ENCODE data around the gene MYOG. TPM values are rescaled to one million over a fixed set of nuclear protein-coding genes. Genes with fewer than 3 reads are reported as not detected.

Gene MYOG
- total and polyA plus RNA-seq, 10 of the 15 experiments (the other 5 are each of a cell fraction or from before 2014, with no cell fraction given) = not detected

GRCh38 chr1:203133970-203134725 is 48.3 kb upstream of the MYOG start:
- Histone ChIP-seq H3K4me3 (no peak overlapping the region), H3K9ac (ENCODE audit: control insufficient read depth, insufficient read depth, low read length) (no peak overlapping the region), H4K20me1 (ENCODE audit: control insufficient read depth, insufficient read depth) (no peaks in the 10 kb centered on the region), H2AFZ (ENCODE audit: control insufficient read depth, low read depth, low read length) (no peak overlapping the region), H3K36me3 (ENCODE audit: control insufficient read depth in 2 of 2, insufficient read depth in 2 of 2, low read length in 1 of 2) (no peaks in the 10 kb centered on the region), H3K4me2 (ENCODE audit: control insufficient read depth, insufficient read depth) (no peak overlapping the region), H3K27me3 (replicated peaks in 1 of 2; ENCODE audit: control insufficient read depth in 2 of 2, insufficient read depth in 2 of 2, low read length in 1 of 2) (peaks cover 9 to 10% of the 10 kb centered on the region in 2 experiments), H3K9me3 (replicated peaks; ENCODE audit: control insufficient read depth, insufficient read depth, low read length) (no peaks in the 10 kb centered on the region), H3K79me2 (ENCODE audit: control insufficient read depth, insufficient read depth, low read length) (no peaks in the 10 kb centered on the region), H3K4me1 (ENCODE audit: control insufficient read depth, insufficient read depth, low read length) (no peaks in the 10 kb centered on the region), H3K27ac (ENCODE audit: control insufficient read depth, insufficient read depth) (no peak overlapping the region)
- FAIRE-seq (no peak), DNase-seq (ENCODE audit: low read depth, low spot score) (no peak), ATAC-seq (no peak)
- 38% methylated on average over 12 of the region's 12 CpGs for WGBS (ENCODE audit: insufficient coverage, insufficient replicate concordance, low lambda C conversion rate, missing lambda C conversion rate)
- in situ Hi-C loops (cut with MboI) = no loop called here
- intact Hi-C loops (cut with micrococcal nuclease; ENCODE audit: unreplicated experiment) = no loop called here
- POLR2A ChIA-PET = no interaction called here
- SMC1A ChIA-PET (ENCODE audit: uncharacterized antibody, unreplicated experiment) = interaction anchor here (0.9 kb wide), 1 partner anchor 93 kb away, joined by 3 read pairs; no protein-coding TSS in a partner anchor
- BruUV-seq (replicated peaks) = no TSS peak
- RAD21 ChIA-PET (ENCODE audit: unreplicated experiment) = no interaction called here
- CTCF ChIA-PET = interaction anchor here (0.5 to 1.3 kb wide), 4 partner anchors 77 to 557 kb away, joined by 3 read pairs; no protein-coding TSS in a partner anchor
- TF ChIP-seq MTA3 (IDR thresholded peaks at IDR 0.05; ENCODE audit: borderline replicate concordance, low read length) (no peak), NRF1 (conservative IDR thresholded peaks at IDR 0.05; ENCODE audit: low read depth, low read length) (no peak), DPF2 (IDR thresholded peaks at IDR 0.05) (no peak), RFX5 (IDR thresholded peaks at IDR 0.05; ENCODE audit: low read depth, low read length) (no peak), RAD21 (IDR thresholded peaks at IDR 0.05; ENCODE audit: insufficient read depth, low read depth, low read length) (no peak), EED (IDR thresholded peaks at IDR 0.05; ENCODE audit: low read depth) (no peak), POLR2AphosphoS5 (IDR thresholded peaks at IDR 0.05; ENCODE audit: low read length) (no peak), SPI1 (IDR thresholded peaks at IDR 0.05; ENCODE audit: borderline replicate concordance, insufficient read depth, low read depth, low read length) (no peak), MAX (IDR thresholded peaks at IDR 0.05; ENCODE audit: low read depth, low read length) (no peak), ZSCAN29 (IDR thresholded peaks at IDR 0.05) (no peak), BCL3 (IDR thresholded peaks at IDR 0.05; ENCODE audit: borderline replicate concordance, insufficient read depth, low read depth, low read length, poor library complexity, severe bottlenecking) (no peak), TBL1XR1 (IDR thresholded peaks at IDR 0.05; ENCODE audit: low read depth, low read length) (no peak), SIX5 (IDR thresholded peaks at IDR 0.05; ENCODE audit: low read depth, low read length, severe bottlenecking) (no peak), FOXM1 (IDR thresholded peaks at IDR 0.05; ENCODE audit: low read depth, low read length) (no peak)
- TF ChIP-seq, protein P1, sequence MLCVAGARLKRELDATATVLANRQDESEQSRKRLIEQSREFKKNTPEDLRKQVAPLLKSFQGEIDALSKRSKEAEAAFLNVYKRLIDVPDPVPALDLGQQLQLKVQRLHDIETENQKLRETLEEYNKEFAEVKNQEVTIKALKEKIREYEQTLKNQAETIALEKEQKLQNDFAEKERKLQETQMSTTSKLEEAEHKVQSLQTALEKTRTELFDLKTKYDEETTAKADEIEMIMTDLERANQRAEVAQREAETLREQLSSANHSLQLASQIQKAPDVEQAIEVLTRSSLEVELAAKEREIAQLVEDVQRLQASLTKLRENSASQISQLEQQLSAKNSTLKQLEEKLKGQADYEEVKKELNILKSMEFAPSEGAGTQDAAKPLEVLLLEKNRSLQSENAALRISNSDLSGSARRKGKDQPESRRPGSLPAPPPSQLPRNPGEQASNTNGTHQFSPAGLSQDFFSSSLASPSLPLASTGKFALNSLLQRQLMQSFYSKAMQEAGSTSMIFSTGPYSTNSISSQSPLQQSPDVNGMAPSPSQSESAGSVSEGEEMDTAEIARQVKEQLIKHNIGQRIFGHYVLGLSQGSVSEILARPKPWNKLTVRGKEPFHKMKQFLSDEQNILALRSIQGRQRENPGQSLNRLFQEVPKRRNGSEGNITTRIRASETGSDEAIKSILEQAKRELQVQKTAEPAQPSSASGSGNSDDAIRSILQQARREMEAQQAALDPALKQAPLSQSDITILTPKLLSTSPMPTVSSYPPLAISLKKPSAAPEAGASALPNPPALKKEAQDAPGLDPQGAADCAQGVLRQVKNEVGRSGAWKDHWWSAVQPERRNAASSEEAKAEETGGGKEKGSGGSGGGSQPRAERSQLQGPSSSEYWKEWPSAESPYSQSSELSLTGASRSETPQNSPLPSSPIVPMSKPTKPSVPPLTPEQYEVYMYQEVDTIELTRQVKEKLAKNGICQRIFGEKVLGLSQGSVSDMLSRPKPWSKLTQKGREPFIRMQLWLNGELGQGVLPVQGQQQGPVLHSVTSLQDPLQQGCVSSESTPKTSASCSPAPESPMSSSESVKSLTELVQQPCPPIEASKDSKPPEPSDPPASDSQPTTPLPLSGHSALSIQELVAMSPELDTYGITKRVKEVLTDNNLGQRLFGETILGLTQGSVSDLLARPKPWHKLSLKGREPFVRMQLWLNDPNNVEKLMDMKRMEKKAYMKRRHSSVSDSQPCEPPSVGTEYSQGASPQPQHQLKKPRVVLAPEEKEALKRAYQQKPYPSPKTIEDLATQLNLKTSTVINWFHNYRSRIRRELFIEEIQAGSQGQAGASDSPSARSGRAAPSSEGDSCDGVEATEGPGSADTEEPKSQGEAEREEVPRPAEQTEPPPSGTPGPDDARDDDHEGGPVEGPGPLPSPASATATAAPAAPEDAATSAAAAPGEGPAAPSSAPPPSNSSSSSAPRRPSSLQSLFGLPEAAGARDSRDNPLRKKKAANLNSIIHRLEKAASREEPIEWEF (IDR thresholded peaks at IDR 0.05; ENCODE audit: insufficient replicate concordance, low read depth, low read length) = no peak
- TF ChIP-seq, protein P2, sequence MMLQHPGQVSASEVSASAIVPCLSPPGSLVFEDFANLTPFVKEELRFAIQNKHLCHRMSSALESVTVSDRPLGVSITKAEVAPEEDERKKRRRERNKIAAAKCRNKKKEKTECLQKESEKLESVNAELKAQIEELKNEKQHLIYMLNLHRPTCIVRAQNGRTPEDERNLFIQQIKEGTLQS (IDR thresholded peaks at IDR 0.05; ENCODE audit: borderline replicate concordance, extremely low read depth, low read depth, low read length) = no peak
